CD4-positive, alpha-beta T cell (primary cell): ENCODE data around the gene RAB7A. TPM values are rescaled to one million over a fixed set of nuclear protein-coding genes. Genes with fewer than 3 reads are reported as not detected.
"Not testable (repeated sequence)": the region's sequence is repeated elsewhere in the genome, so short reads cannot be mapped to it uniquely, and the experiment has no call there.

Source experiments
- ATAC-seq: fragments of 200-7000 bp; cut with Tn5 transposase; one replicate; pipeline ENCODE4 v1.10.0; 2022; ENCODE audit warnings: mild to moderate bottlenecking; ENCODE audit not compliant: poor library complexity
- CTCF ChIA-PET: fragments of 350-600 bp; sonication (Branson Sonifier 250); formaldehyde crosslinking; loops from one replicate; lab custom pipeline; 2021; ENCODE audit warnings: antibody characterized with exemption, inconsistent platforms; lab: Charles Lee
- POLR2A ChIA-PET: fragments of 350-600 bp; sonication (Branson Sonifier 250); formaldehyde crosslinking; loops from one replicate; lab custom pipeline; 2021; ENCODE audit warnings: antibody characterized with exemption, inconsistent platforms; lab: Charles Lee
- DNase-seq, 14 experiments: peaks; one replicate each; pipeline ENCODE4 v3.0.0-alpha.2; 2013 to 2020; ENCODE audit warnings: mixed read lengths in 2 of 14
- H3K27ac ChIP-seq, 2 donors: one replicate each; pipeline versions ENCODE4 v1.5.1 to v1.7.0; 2013; ENCODE audit warnings: low read length in 2 of 2, low read depth in 1 of 2, mild to moderate bottlenecking in 1 of 2
- H3K27me3 ChIP-seq, 2 experiments: 1 replicate in 1 of 2; 2 replicates in 1 of 2; pipeline versions ENCODE4 v1.6.1 to v1.7.0; 2013; ENCODE audit warnings: low read length in 2 of 2, control low read depth in 1 of 2, mild to moderate bottlenecking in 1 of 2, moderate library complexity in 1 of 2; ENCODE audit not compliant: insufficient read depth in 2 of 2, control insufficient read depth in 1 of 2
- H3K36me3 ChIP-seq: one replicate; pipeline ENCODE4 v1.6.1; 2013; ENCODE audit warnings: low read length, control low read depth; ENCODE audit not compliant: insufficient read depth
- H3K4me1 ChIP-seq: one replicate; pipeline ENCODE4 v1.6.1; 2013; ENCODE audit warnings: low read length, control low read depth; ENCODE audit not compliant: insufficient read depth
- H3K4me3 ChIP-seq: one replicate; pipeline ENCODE4 v1.5.1; 2013; ENCODE audit warnings: mild to moderate bottlenecking, low read length, moderate library complexity
- H3K9me3 ChIP-seq, 2 experiments: 1 replicate in 1 of 2; 2 replicates in 1 of 2; pipeline versions ENCODE4 v1.6.1 to v1.7.0; 2013; ENCODE audit warnings: low read length in 2 of 2, mild to moderate bottlenecking in 2 of 2, control low read depth in 1 of 2, moderate library complexity in 1 of 2; ENCODE audit not compliant: control insufficient read depth in 1 of 2, insufficient read depth in 1 of 2
- H3K27ac Mint-ChIP-seq: one replicate; pipeline ENCODE4 v1.8.0; 2020; ENCODE audit warnings: mixed read lengths
- H3K27me3 Mint-ChIP-seq: one replicate; pipeline ENCODE4 v1.8.0; 2021; ENCODE audit warnings: mixed read lengths
- H3K36me3 Mint-ChIP-seq: one replicate; pipeline ENCODE4 v1.8.0; 2021; ENCODE audit warnings: low read depth, mixed read lengths
- H3K4me1 Mint-ChIP-seq: one replicate; pipeline ENCODE4 v1.8.0; 2021; ENCODE audit warnings: low read depth, mixed read lengths
- H3K4me3 Mint-ChIP-seq: one replicate; pipeline ENCODE4 v1.8.0; 2020; ENCODE audit warnings: mild to moderate bottlenecking, mixed read lengths
- H3K9me3 Mint-ChIP-seq: one replicate; pipeline ENCODE4 v1.8.0; 2020; ENCODE audit warnings: mixed read lengths
- CTCF ChIP-seq: fragments of 200-600 bp; IDR thresholded peaks from one replicate; pipeline ENCODE4 v1.8.0; 2022; ENCODE audit warnings: antibody characterized with exemption, mild to moderate bottlenecking
- intact Hi-C, 2 experiments: fragments of 100-400 bp; cut with DNase I in 1 of 2; cut with micrococcal nuclease in 1 of 2; formaldehyde crosslinking; loops; one replicate each; pipeline versions ENCODE4 v1.15.1 to v1.9.0; 2023 to 2025; cut with DNase I, micrococcal nuclease
- total RNA-seq, 174 experiments: library from RNA in 2 of 174; stranded (reverse) in 2 of 174; gene quantifications; one replicate each; pipeline ENCODE4 v1.2.3 and lab custom pipeline; 2021 to 2026

RAB7A gene
- total RNA-seq, 2 experiments from 2014 or later, result 113 to 121 TPM

- H3K27ac Mint-ChIP-seq, DNase-seq, H3K36me3 ChIP-seq, H3K4me1 ChIP-seq, H3K9me3 Mint-ChIP-seq, H3K27me3 ChIP-seq, ATAC-seq, H3K4me1 Mint-ChIP-seq, H3K27me3 Mint-ChIP-seq, CTCF ChIA-PET, H3K4me3 ChIP-seq, intact Hi-C loops, H3K9me3 ChIP-seq, H3K27ac ChIP-seq, H3K36me3 Mint-ChIP-seq, POLR2A ChIA-PET, H3K4me3 Mint-ChIP-seq: not testable (repeated sequence)
Measured at GRCh38 chr3:128832979-128833378, 107.0 kb downstream of the RAB7A start.

- Mint-ChIP-seq H3K27ac (no peak overlapping the region), H3K4me1 (no peaks in the 10 kb centered on the region), H3K4me3 (no peak overlapping the region), H3K27me3 (no peaks in the 10 kb centered on the region), H3K9me3 (no peaks in the 10 kb centered on the region), H3K36me3 (no peaks in the 10 kb centered on the region)
- ATAC-seq (no peak), DNase-seq (no peak)
- Histone ChIP-seq H3K4me1 (no peaks in the 10 kb centered on the region), H3K9me3 (no peaks in the 10 kb centered on the region), H3K4me3 (no peak overlapping the region), H3K27me3 (no peaks in the 10 kb centered on the region), H3K36me3 (no peaks in the 10 kb centered on the region), H3K27ac (no peak overlapping the region)
- POLR2A ChIA-PET, result no interaction called here
- no peak for TF ChIP-seq CTCF
- intact Hi-C loops, result no loop called here
- CTCF ChIA-PET, result interaction anchor here (0.6 to 1.0 kb wide), 2 partner anchors 154 to 619 kb away, joined by 3 read pairs; no protein-coding TSS in a partner anchor
Measured at GRCh38 chr3:128835096-128835495, 109.1 kb downstream of the RAB7A start.

- POLR2A ChIA-PET, result no interaction called here
- Histone ChIP-seq H3K27ac (no peak overlapping the region), H3K4me1 (peaks cover 21% of the 10 kb centered on the region), H3K27me3 (no peaks in the 10 kb centered on the region), H3K4me3 (no peak overlapping the region), H3K9me3 (no peaks in the 10 kb centered on the region), H3K36me3 (no peaks in the 10 kb centered on the region)
- DNase-seq (no peak), ATAC-seq (no peak)
- Mint-ChIP-seq H3K4me3 (no peak overlapping the region), H3K4me1 (peaks cover 14% of the 10 kb centered on the region), H3K27ac (no peak overlapping the region), H3K9me3 (no peaks in the 10 kb centered on the region), H3K36me3 (no peaks in the 10 kb centered on the region), H3K27me3 (no peaks in the 10 kb centered on the region)
- intact Hi-C loops, result loop anchor here in 1 of 2 experiments (5.0 kb wide), 1 partner anchor 115 kb away; the partner anchor contains the start of gene RAB7A
- TF ChIP-seq CTCF, result no peak
- CTCF ChIA-PET, result no interaction called here
Measured at GRCh38 chr3:128841926-128842920, 116.2 kb downstream of the RAB7A start.
